Stimulated activated CD8-positive, alpha-beta memory T cell treated with anti-CD3 and anti-CD28 coated beads, Interleukin-7, amount 100 ng/mL, for 4 hours (primary cell): ENCODE data around the gene TFF1.

Experiments
- DNase-seq, 2 donors: peaks; one replicate each; pipeline ENCODE4 v3.0.0-alpha.2; 2020; ENCODE audit warnings: low read depth in 2 of 2

The TFF1 gene

DNA sequence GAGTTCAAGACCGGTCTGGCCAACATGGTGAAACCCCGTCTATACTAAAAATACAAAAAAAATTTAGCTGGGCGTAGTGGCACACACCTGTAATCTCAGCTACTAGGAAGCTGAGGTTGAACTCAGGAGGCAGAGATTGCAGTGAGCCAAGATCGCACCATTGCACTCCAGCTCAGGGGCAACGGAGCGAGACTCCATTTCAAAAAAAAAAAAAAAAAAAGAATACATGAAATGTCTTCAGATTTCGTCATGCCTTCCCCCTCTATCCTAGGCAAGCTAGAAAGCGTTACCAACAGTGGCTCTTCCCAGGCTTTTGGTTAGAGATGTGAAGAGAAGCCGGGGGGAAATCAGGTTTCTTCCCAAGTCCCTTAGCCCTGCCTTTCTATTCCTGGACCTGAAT is 3.6 kb downstream of the TFF1 start:
- DNase-seq, result no peak

DNA sequence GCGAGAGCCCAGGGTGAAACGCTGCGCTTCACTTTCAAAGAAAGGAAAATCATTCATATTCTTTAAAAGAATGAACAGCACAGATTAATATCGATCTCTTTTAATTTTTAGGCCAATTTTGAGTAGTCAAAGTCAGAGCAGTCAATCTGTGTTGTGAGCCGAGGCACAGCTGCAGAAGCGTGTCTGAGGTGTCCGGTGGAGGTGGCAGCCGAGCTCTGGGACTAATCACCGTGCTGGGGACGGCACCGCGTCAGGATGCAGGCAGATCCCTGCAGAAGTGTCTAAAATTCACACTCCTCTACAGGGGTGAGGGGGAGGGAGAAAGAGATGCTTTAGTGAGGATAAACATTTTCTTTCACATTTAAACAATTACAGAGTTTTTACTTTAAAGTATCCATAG is 4.1 kb downstream of the TFF1 start:
- DNase-seq, result no peak

DNA sequence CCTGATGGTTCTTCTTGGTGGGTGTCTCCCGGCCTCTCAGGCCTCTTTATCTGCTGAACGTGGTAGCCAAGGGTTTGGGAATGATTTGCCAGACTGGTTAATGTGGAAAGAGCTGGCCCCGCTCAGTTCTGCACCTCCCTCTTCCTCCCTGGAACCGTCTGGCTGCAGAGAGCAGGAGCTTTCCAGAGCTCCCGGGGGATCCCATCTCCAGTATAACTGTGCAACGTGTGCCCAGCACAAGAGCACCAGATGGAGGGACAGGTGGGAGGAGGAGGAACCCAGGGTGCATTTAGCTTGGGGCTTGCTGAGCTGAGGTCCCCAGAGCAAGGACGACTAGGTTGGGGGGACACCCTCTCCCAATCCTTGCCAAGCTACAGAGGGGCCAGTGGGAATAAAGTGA is 5.0 kb downstream of the TFF1 start:
- no peak for DNase-seq

DNA sequence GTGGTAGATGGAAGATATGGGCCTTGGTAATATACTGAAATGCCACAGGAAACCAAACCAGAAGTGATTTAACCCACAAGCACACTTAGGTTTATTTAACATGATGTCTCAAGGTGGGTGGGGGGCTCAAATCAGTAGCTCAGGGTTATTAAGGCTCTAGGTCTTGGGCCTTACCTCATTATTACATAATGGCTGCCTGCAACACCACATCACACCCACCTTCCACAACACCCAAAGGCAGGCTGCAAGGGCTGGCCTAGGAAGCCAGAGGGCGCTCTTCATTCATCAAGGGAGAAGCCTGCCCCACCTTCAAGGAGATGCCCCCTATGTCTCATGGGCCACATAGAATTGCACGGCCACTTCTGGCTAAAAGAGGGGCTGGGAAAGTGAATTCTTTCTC is 6.0 kb downstream of the TFF1 start:
- DNase-seq, result no peak

DNA sequence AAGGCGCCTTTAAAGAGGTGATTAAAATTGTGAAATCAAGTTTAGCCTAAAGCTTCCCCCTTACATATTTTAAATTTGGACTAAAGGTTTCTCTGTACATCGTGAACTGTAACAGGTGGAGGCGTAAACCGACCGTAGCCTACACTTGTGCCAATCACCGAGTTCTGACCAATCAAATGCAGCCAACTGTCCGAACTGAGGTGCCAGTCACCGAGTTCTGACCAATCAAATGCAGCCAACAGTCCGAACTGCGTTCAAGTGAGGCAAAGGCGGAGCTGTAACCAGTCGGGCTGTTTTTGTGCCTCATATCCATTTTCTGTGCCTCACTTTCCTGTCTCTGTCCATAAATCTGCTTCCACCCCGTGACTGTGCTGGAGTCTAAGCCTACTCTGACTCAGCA is 7.4 kb downstream of the TFF1 start:
- DNase-seq, result no peak

DNA sequence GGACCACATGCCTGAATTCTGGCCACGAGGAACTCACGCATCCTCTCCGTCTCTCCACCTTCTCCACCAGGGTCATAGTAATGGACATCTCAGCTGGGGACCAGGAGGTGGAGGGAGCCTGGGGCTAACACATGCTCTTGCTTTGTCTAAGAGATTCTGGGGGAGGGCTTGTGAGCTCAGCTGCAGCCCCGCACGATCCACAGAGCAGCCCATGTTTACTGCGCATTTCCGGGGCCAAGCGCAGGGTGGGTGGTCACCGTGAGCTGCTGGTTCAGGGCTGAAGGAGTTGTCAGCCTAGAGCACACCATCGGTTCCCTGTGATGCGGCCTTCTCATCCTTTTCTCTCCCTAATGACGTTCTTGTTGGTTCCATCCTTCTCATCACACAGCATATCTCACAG is 8.1 kb downstream of the TFF1 start:
- no peak for DNase-seq

DNA sequence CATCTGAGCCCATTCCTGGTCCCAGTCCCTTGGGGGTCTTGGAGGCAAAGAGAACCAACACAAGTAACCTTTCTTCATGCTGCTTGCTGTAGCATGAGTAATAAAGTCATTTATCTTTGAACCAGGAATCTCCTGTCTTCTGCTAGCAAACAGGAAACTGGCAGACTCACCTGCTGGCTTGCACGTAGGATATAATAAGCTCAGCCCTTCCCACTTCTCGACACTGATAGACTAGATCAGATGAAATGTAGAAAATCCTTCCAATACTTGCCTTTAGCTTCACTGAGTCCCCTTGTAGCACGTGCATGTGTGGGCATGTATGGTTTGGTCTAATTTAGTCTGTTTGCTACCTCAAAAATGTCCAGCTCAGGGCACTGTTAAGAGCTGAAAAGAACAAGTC is 9.0 kb downstream of the TFF1 start:
- DNase-seq, result no peak

DNA sequence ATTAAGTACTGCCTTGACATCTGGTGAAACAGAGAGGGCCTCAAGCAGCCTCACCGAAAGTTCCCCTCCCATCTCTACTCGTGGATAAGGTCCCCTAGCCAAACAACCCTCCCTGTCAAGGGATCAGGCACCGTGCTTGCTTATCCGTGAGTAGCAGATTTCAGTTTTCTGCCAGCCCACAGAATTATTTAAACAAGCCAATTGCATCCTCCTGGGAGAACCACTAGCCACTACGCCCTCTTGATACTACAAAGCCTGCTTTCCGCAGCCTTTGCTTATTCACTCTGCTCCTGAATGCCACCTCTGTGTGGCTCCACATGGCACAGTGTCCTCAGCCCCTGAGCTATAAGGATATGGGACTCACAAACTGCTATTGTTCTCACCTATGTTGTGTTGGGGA is 9.7 kb downstream of the TFF1 start:
- no peak for DNase-seq

DNA sequence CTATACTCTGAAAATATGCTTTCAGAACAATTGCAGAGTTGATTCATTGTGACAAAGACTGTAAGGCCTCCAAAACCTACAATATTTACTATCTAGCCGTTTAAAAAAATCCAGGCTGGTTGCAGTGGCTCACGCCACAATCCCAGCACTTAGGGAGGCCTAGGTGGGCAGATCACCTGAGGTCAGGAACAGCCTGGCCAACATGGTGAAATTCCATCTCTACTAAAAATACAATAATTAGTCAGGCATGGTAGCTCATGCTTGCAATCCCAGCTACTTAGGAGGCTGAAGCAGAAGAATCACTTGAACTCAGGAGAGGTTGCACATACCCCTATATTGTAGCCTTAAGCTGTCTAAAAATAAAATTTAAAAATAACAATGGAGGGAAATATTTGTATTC is 10.3 kb downstream of the TFF1 start:
- DNase-seq, result no peak

DNA sequence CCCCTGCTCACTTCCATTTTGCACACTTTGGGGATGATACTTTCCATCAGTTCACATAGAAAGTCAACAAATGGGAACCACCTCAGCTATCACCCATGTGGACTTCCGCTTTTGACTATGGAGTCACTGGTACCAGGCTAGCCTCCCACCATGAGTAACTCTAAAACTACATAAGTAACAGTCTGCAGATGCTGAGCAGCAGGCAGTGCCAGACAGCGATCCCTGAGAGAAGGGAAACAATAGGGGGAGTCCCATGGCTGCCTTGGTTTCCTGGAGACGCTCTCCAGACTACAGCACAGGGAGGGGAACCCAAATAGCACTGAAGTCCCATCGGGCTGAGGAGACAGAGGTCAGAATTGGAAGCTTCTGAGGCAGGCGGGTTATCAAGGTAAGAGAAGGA is 12.7 kb downstream of the TFF1 start:
- no peak for DNase-seq

DNA sequence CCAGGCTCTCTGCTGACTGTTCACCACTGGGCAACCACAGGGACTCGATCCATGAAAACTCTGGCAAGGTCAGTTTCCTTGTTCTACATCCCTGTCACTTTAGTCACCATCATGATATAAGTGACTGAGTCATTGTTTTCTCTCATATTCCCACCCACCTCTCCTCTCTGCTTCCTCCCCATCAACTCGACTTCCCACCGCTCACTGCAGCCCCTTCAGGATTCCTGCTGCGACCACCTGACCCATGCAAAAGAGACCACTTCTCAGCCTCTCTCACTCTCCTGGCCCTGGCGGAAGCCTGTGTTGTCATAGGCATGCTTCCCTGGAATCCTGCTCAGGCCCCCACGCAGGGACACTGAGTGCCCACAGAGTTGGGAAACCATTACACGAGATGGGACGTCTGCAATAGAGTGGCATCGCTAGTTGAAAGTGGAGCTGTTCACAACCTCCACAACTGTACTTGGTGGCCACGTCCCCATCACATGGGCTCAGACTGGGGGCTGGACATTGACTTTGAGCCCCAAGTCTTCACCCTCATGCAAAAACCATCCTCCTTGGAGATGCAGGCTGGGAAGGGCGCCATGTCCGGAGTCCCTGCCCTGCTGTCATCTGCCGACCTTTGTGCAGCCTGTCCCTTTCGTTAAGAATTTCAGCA is 13.8 kb downstream of the TFF1 start:
- no peak for DNase-seq

DNA sequence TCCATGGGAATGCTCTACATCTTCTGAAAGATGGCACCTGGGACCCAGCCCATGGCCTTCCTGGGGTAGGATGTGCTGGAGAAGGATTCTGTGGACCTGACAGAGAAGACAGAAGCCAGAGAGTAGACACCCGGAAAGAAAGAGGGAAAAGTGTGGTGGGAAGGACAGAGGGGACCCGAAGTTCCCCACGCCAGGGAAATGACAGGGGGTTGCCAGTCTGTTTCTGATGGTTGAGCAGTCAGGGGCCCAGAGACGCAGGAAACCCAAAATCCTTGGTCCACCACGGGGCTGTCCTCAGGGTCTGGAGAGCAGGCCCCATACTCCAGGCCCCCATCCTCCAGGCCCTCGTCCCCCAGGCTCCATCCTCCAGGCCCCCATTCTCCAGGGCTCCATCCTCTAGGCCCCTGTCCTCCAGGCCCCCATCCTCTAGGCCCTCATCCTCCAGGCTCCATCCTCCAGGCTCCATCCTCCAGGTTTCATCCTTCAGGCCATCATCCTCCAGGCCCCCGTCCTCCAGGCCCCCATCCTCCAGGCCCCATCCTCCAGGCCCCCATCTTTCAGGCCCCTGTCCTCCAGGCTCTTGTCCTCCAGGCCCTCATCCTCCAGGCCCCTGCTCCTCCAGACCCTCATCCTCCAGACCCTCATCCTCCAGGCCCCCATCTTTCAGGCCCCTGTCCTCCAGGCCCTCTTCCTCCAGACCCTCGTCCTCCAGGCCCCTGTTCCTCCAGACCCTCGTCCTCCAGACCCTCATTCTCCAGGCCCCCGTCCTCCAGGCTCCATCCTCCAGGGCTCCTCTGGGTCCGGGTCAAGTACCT is 14.5 kb downstream of the TFF1 start:
- no peak for DNase-seq

DNA sequence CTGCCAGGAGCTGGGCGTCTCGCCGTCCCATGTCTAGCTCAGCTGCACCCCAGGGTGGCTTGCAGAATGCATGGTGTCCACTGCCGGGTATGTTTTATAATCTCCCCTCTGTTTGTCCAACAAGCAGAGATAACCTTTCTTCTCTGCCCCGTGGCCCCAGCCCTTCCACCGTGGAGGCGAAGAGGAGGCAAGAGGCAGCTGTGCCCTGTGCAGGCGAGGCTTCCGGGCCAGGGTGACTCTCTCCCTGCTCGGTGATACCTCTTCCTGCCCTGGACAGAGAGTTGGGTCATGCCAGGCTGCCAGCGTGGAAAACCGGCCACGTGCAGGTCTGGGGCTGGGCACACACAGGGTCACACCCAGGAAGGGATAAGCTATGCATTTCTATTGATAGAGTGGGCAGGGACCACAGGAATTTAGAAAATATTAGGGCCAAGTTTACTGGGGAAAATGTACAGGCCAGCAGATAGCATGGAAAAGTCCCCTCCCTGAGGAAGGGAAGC is 15.4 kb downstream of the TFF1 start, which contains the start of gene TFF2:
TSS of gene TFF2 (minus strand) at position 68 of the 500 bp plus-strand sequence. CDS start at position 31, 37 bp downstream.
- no peak for DNase-seq

DNA sequence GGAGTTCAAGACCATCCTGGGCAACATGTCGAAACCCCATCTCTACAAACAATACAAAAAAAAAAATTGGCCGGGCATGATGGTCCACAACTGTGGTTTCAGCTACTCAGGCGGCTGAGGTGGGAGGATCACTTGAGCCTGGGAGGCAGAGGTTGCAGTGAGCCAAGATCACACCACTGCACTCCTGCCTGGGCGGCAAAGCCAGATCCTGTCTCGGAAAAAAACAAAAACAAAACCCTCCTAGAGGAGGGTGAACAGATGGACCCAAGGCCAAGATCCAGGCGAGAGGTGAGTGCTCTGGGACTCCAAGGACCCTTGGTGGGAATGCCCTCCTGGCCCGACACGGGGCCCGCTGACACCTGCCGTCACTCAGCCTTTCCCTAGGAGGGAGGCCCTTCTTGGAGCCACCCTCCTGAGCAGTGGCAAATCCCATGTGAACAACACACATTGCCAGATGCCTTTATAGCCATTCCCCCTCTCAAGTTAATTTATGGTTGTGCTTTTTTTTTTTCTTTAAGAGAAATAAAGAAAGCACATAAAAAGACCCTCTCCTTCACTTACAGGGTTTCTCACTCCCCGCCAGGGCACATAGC is 15.9 kb downstream of the TFF1 start:
- no peak for DNase-seq

DNA sequence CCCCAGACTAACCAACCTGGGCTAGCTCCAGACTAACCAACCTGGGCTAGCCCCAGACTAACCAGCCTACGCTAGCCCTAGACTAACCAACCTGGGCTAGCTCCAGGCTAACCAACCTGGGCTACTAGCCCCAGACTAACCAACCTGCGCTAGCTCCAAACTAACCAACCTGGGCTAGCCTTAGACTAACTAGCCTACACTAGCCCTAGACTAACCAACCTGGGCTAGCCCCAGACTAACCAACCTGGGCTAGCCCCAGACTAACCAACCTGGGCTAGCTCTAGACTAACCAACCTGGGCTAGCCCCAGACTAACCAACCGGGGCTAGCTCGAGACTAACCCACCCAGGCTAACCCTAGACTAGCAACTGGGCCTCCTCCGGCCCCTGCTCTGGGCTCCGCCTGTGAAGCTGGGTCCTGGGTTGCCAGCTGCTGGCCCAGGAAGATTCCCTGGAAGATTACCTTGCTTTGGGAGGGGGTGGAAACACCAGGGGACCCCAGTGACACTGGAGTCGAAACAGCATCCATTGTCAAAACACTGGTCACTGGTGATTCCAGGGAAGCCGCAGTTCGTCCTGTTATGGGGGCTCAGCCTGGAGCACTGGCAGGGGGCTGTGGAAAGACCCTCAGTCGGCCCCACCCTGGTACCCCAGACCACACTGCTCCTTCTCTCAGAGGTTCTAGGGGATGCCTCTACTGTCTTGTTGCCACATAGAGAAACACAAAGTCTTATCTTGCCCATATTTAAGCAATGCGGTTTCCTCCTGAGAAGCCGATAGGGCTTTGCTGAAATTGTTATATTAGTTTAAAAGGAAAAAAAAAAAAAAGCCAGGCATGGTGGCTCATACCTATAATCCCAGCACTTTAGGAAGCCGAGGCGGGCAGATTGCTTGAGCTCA is 16.7 kb downstream of the TFF1 start:
- no peak for DNase-seq

DNA sequence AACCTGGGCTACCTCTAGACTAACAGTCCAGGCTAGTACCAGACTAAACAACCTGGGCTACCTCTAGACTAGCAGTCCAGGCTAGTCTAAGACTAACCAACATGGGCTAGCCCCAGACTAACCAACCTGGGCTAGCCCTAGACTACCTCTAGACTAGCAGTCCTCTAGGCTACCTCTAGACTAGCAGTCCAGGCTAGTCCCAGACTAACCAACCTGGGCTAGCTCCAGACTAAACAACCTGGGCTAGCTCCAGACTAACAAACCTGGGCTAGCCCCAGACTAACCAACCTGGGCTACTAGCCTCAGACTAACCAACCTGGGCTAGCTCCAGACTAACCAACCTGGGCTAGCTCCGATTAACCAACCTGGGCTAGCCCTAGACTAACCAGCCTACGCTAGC is 17.6 kb downstream of the TFF1 start:
- DNase-seq, result no peak

DNA sequence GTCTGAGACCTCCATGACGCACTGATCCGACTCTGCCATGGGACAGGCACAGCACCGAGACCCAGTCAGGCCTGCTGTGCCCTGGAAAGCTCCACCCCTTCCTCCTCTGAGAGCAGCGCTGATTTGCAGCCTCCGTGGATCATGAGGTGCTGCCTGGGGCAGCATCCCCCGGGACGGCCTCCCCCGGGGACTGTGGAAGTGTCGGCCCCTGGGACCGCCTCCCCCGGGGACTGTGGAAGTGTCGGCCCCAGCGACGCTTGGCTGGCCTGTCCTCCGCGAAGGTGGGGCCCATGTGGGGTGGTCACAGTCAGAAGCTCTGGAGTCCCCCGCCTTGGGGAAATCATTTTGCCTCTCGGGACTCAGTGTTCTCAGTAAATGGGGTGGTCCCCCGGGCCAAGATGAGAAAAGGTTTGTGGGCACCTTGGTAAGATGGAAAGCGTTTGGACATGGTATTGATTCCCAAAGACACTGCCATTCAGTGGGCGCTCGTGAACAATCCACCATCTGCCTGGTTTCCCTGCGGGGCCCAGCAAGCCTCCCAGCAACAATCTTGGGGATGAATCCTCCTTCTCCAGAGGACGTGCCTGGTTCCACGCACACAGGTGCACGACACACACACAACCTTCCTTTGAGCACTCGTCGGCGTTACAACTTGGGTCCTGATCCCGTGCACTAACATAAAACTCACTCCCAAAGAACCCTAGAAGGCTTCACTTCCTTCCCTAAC is 18.6 kb downstream of the TFF1 start:
- no peak for DNase-seq

DNA sequence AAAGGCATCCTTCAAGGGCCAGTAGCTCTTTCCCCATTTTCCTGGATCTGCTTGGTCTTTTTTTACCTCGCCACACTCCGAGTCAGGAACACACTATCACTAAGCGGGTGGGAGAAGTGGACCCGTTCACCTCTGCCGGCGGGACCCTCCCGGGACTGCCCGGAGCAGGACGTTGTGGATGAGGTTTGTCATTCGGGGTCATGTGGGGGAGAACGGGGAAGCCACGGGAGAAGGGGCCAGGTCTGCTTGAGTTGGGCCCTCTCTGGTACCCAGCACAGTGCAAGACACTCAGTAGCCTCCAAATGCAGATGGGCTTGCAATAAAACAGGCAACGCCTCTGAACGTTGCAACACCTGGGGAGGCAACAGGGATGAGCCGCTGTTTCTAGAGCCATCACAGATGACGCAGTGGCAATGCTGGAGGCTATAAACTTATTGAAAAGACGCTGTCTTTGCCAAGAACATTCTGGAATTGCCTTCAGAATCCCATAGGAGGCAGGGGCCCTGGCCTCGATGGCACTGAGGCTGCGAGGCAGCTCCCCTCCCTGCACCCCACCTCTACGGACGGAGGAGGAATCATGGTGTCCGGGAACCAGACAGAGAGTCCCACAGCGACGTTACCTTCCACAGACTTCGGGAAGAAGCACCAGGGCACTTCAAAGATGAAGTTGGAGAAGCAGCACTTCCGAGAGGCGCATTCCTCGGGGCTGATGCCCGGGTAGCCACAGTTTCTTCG is 19.3 kb downstream of the TFF1 start:
- DNase-seq, result no peak

DNA sequence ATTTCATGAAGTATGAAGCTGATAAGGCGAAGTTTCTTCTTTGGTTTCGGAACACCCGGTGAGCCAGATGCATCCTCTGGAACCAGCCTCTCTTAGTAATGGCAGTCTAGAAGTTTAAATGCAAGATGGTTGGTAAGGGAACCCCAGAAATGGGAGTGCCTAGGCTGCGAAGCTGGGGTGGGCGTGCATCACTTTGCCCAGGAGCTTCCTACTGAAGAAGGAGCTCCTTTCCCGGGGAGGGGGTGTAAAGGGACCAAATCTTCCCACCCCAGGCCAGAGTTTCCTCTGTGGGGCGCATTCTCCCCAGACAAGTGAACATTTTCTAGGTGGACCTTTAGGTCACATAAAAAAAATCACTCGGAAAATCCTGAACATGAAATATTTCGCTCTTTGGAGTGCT is 19.9 kb downstream of the TFF1 start:
- DNase-seq, result no peak

DNA sequence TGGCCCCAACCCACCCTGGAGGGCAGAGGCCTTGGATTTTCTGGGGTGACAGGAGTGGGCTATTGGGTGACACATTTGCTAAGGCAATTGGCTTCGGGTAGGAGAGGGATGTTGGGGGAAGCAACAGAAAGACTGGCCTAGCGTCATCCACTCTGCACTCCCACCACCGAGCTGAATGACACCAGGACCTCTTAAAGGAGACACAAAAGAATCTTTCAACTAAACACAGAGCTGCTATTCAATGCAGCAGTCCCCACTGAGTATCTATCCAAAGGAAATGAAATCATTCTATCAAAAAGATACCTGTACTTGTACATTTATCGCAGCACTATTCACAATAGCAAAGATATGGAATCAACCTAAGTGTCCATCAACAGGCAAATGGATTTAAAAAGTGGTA is 21.7 kb downstream of the TFF1 start:
- DNase-seq, result no peak
